Epidermal melanocyte (primary cell): Measurements from ENCODE around the gene SEPHS2.
"Not testable (repeated sequence)": the region's sequence is repeated elsewhere in the genome, so short reads cannot be mapped to it uniquely, and the experiment has no call there.

Experiments
- DNase-seq: peaks from one replicate; pipeline ENCODE4 v3.0.0; 2011; ENCODE audit warnings: low spot score; ENCODE audit not compliant: insufficient read length

Gene SEPHS2

GRCh38 chr16:30399435-30400186, 46.1 kb downstream of the SEPHS2 start:
- DNase-seq: no peak

DNA sequence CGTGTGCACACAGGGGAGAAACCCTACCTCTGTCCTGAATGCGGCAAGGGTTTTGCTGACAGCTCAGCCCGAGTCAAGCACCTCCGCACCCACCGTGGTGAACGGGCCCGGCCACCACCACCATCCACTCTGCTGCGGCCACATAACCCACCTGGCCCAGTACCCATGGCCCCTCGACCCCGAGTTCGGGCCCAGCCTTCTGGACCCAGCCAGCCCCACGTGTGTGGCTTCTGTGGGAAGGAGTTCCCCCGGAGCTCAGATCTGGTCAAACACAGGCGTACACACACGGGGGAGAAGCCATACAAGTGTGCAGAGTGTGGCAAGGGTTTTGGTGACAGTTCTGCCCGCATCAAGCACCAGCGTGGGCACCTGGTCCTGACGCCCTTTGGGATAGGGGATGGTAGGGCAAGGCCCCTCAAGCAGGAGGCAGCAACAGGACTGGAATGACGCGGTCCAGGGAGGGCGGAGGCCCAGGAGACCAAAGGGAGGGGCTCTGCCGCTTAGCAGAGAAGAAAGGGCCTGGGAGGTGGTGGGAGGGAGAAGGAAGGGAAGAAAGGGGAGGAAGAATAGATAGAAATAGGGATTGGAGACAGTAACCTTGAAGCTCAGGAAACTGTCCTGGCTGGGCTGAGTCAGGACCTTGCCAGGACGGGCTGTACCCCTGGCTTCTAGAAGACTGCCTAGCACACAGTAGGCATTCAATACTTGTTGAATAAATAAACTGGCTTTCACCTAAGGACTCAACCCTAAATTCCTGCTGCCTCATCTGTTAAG, 46.8 kb downstream of the SEPHS2 start:
- DNase-seq: no peak

GRCh38 chr16:30397776-30398660, 47.7 kb downstream of the SEPHS2 start:
- DNase-seq: no peak

- DNase-seq: no peak
Measured at GRCh38 chr16:30397056-30397455, 48.6 kb downstream of the SEPHS2 start.

DNA sequence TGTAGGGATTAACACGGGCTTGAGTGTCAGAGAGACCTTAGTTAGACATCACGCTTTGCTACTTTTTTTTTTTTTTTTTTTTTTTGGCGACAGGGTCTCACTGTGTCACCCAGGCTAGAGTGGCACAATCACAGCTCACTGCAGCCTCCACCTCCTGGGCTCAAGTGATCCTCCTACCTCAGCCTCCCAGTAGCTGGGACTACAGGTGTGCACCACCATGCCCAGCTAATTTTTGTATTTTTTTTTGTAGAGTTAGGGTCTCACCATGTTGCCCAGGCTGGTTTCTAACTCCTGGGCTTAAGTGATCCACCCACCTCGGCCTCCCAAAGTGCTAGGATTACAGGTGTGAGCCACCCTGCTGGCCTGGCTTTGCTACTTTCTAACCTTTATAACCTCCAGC, 49.0 kb downstream of the SEPHS2 start:
- DNase-seq: not testable (repeated sequence)

DNA sequence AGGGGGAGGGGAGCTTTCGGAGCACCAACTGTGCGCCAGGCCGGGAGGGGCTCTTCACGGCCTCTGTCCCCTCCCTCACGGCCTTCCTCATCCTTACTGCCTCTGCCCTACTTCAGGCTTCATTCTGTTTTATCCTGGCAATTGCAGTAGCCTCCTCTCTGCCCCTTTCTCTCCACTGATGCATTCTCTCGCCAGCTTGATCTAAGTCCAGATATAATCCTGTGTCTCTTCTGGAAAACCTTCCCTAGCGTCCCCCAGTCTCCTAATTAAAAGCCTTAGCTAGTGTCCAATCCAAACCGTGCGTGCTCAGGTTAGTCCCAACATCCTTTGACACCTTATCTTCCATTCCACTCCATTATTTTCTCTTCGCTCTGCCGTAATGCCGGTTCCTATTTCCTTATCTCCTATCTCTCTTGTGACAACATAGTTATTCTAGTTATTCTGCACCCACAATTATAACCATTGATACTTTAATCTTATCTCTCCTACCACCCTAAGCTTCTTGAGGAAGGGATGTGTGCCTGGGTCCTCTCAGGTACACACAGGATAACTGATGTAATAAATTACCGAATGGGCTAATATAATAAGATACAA, 49.6 kb downstream of the SEPHS2 start:
- DNase-seq: no peak

DNA sequence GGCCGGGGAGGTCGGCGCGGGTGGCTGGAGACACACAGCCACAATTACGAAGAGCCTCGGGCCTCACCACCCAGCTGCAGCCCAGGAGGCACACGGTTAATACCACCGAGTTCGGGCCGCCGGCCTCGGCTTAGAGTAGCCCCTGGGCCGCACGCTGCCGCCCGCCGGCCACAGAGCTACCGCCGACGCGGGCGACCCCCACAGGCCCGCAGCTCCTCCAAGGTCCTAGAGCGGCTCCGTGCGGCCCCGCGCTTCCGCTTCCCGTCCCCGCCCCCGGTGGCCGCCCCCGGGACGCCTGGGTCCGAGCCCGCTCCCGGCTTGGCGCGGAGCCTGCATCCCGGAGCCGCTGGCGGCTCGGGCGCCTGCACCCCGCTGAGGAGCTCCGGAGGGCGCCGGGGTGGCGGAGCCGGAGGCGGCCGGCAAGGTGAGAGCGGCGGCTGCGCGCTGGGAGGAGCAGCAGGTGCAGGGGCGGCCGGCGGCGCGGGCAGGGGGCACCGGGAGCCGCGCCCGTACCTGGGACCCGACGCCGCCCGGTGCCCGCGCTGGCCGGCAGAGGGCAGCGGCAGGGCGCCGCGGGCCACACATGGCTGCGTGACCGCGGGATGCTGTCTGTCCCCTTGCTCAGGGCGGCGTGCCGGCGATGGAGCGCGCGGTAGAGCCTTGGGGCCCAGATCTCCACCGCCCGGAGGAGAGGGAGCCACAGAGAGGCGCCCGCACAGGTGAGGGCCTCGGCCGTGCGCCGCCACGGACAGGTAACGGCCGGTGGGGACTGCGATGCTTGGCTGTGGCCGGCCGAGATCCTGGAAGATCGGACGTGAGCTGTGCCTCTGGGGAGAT, 50.3 kb downstream of the SEPHS2 start, which contains the start of gene ZNF48:
Gene ZNF48 (plus strand): TSS at position 266 of the 837 bp plus-strand sequence. CDS start 375 bp downstream, at position 641.
- DNase-seq: peak; percentile 82

GRCh38 chr16:30394592-30395154, 51.0 kb downstream of the SEPHS2 start:
- peak; percentile 24 for DNase-seq
